ENCODE measurements around the gene SLC24A3.

- TF ChIP-seq, protein P1, sequence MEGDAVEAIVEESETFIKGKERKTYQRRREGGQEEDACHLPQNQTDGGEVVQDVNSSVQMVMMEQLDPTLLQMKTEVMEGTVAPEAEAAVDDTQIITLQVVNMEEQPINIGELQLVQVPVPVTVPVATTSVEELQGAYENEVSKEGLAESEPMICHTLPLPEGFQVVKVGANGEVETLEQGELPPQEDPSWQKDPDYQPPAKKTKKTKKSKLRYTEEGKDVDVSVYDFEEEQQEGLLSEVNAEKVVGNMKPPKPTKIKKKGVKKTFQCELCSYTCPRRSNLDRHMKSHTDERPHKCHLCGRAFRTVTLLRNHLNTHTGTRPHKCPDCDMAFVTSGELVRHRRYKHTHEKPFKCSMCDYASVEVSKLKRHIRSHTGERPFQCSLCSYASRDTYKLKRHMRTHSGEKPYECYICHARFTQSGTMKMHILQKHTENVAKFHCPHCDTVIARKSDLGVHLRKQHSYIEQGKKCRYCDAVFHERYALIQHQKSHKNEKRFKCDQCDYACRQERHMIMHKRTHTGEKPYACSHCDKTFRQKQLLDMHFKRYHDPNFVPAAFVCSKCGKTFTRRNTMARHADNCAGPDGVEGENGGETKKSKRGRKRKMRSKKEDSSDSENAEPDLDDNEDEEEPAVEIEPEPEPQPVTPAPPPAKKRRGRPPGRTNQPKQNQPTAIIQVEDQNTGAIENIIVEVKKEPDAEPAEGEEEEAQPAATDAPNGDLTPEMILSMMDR (IDR thresholded peaks at IDR 0.05; ENCODE audit: low read depth, low read length), result no peak
- no peak for TF ChIP-seq EZH2phosphoT487 (IDR thresholded peaks at IDR 0.05; ENCODE audit: low read depth)
Measured at GRCh38 chr20:19718880-19719279, 506.4 kb downstream of the SLC24A3 start.
